NCI-H1694 treated with DMSO at 0.1 percent for 48 hours (cell line): ENCODE data around the gene DAPK1.

Experiments
- DNase-seq: peaks from one replicate; lab custom pipeline; 2025; lab: John Stamatoyannopoulos, UW

Gene DAPK1

DNA sequence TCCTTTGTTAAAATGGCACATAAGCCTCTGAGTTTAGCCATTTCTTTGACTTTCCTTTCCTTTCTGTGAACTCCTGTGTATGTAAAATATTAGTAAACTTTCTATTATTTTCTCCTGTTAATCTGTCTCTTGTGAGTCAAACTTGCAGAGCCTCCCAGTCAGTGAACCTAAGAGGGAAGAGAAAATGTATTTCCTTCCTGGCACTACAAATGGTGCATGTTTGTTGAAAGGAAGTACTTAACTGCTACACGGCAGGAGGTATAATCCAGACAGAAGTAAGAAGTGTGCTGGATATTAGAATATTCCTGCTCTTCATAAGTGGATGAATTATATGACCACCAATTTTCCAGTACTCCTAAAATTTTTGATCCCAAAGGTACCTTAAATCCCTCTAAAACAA is 251.2 kb downstream of the DAPK1 start:
- DNase-seq: no peak

DNA sequence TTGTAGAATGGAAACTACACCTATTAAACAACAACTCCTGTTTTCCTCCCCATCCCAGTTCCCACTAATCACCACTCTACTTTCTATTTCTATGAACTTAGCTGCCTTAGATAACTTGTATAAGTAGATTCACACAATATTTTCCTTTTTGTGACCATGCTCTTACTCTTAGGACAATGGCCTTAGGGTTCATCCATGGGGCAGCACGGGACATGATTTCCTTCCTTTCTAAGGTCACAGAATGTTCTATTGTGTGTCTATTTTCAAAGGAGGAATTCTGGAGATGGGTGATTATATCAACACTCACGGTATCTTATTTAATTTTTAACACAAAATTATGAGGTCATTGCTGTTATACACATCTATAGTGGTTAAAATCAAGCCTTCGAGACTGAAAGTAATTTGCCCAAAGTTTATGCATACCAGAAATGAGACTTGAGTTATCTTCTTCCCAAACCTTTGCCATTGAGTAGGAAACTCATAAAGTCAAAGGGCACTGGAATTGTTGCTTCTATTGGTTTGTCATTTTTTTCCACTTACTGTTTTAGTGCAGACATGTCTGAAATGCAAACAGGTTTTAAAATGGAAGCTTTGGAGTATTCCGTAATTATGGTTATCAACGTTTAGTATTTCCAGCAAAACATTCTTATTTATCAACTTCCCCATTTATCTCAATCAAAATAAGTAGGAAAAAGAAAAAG is 251.8 kb downstream of the DAPK1 start:
- no peak for DNase-seq

DNA sequence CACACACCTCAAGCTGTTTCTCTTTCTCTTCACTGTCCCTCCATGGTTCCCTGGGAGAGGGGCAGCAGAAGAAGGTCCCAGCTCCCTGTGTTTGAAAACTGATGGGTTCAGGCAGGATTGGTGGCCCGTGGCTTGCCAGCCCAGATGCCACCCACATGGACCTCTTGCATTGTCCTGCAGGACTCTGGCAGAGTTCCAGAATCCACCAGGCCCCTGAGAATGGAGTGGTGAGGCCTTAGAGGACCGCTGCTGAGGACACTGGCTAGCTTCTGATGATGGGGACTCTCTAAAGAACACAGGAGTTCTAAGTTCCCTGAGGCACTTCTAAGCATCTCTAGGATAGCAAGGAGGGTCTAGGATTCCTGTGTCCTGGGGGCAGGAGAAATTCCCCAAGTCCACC is 253.1 kb downstream of the DAPK1 start:
- DNase-seq: no peak

DNA sequence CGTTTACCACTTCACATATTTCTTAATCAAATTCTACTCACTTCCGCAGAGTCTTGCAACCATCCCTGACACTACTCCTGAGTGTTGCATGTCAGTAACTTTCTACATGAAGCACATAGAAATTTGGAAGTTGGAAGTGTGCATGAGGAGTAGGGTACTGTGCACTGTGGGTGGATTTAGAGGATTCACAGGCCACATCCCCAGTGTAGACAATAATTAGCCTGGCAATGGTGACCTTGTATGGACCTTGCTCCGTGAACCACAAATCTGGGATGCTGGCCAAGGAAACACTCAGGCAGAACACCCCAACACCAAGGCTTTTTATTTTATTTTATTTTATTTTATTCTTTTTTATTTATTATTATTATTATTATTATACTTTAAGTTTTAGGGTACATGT is 253.8 kb downstream of the DAPK1 start:
- no peak for DNase-seq

GRCh38 chr9:87751868-87752267 is 254.2 kb downstream of the DAPK1 start:
- no peak for DNase-seq

- no peak for DNase-seq
Observed at GRCh38 chr9:87753313-87753712, 255.6 kb downstream of the DAPK1 start.
